ENCODE measurements around the gene PTPRO.
A peak's percentile ranks its signal among the peaks of the same experiment; 100 is the strongest.

PTPRO gene

DNA sequence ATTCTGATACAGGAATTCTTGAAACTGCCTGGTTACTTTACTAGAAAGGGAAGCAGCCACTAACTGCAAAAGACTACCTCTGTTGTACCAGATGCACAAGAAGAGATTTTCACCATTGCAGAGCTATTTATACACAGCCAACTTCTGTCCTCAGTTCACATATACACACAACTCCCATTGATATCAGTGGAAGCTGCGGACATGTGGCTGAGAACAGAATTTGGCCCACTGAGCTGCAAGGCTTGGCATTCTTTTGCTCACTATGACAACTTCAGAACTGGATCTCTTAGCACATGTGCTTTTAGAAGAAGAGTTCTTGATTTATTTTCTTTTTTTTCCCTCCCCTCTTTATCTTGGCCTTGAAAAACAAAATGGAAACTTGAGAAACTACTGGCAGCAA is 28.3 kb downstream of the PTPRO start:
- no peak overlapping the region for H3K27ac ChIP-seq
- TF ChIP-seq, protein P1, sequence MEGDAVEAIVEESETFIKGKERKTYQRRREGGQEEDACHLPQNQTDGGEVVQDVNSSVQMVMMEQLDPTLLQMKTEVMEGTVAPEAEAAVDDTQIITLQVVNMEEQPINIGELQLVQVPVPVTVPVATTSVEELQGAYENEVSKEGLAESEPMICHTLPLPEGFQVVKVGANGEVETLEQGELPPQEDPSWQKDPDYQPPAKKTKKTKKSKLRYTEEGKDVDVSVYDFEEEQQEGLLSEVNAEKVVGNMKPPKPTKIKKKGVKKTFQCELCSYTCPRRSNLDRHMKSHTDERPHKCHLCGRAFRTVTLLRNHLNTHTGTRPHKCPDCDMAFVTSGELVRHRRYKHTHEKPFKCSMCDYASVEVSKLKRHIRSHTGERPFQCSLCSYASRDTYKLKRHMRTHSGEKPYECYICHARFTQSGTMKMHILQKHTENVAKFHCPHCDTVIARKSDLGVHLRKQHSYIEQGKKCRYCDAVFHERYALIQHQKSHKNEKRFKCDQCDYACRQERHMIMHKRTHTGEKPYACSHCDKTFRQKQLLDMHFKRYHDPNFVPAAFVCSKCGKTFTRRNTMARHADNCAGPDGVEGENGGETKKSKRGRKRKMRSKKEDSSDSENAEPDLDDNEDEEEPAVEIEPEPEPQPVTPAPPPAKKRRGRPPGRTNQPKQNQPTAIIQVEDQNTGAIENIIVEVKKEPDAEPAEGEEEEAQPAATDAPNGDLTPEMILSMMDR (conservative IDR thresholded peaks at IDR 0.05) = no peak

- H3K27ac ChIP-seq = no peak overlapping the region
- TF ChIP-seq, protein P1 (conservative IDR thresholded peaks at IDR 0.05) = no peak
Observed at GRCh38 chr12:15355766-15356165, 33.5 kb downstream of the PTPRO start.

DNA sequence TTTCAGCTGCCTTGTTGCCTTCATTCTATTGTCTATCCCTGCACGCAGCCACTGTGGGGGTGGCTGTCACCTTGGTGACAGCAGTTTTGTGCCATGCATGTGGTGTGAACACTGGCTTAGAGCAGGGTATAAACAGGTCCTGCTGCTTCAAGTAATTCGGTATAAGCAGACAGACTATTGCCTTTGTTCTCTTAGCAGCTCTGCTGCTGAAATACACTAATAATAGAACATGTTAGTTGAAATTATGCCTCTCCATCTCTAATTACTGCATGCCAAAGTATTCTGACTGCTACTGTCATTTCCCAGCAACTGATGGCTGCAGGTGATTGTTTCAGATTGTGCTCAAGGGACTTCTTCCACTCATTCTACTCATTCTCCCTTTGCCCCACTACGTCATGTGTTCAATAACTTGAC is 34.6 kb downstream of the PTPRO start:
- TF ChIP-seq, protein P1 (conservative IDR thresholded peaks at IDR 0.05) = no peak
- no peak overlapping the region for H3K27ac ChIP-seq

DNA sequence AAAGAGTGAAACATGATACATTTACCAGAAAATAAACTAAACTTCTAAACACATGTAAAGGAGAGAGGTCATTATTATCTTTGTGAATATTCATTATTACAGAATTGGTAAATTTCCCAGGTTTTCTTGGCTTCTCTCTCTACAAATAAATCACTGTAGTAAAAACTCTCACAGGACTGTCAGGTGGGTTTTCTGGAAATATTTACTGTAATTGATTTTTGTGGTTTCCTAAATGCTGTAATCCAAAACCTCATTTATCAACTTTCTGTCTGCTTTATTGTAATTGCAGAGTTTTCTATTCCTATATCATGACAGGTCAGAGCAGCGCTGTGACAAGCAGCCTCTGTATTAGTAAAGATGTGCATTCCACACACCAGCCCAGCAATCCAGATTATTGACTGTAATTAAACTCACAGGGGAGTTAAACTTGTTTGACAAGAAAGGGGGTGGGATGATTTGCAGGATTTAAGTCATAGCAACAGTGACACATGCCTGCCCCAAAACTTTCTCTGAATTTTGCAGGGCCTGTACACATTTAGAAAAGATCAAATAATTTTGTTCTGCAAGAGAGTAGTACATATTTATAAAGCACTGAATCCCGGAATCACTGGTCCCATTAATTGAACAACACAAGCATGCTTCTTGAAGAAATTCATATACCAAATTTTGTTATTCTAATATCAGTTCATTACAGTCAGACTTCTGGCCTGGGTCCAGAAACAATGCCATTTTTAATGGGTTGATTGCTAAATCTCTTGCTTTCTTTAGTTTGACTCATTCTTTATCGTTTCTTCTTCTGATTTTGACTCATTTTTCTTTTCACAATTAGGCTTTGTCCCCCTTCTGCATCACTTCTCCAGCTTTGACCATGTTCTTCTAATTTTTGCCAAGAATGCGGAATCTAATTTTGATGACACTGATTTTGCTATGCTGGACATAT is 42.2 kb downstream of the PTPRO start:
- TF ChIP-seq, protein P1 (conservative IDR thresholded peaks at IDR 0.05) = no peak
- H3K27ac ChIP-seq = peak overlapping the region; percentile 21; the same call in 1 of the 2 replicates

DNA sequence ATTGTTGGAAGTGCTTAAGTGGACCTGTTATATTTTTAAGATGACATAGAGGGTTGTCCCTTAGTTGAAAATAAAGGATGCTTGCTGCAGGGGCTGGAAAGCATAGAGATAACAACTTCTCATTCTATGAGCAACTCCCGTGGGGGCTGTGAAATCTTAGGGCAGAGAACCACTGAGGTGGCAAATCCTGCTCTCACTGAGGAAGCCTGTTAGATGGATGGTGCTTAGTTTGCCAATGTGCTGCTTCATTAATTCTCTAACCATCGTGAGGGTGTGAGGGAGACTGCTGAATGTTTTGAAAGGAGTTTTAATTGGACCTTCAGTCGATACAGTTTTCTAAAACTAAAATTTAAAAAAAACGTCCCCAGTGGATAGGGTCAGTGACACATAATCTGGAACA is 46.5 kb downstream of the PTPRO start:
- TF ChIP-seq, protein P1 (conservative IDR thresholded peaks at IDR 0.05) = no peak
- H3K27ac ChIP-seq = no peak overlapping the region

GRCh38 chr12:15372352-15372751 is 50.0 kb downstream of the PTPRO start:
- no peak overlapping the region for H3K27ac ChIP-seq
- TF ChIP-seq, protein P1 (conservative IDR thresholded peaks at IDR 0.05) = no peak

DNA sequence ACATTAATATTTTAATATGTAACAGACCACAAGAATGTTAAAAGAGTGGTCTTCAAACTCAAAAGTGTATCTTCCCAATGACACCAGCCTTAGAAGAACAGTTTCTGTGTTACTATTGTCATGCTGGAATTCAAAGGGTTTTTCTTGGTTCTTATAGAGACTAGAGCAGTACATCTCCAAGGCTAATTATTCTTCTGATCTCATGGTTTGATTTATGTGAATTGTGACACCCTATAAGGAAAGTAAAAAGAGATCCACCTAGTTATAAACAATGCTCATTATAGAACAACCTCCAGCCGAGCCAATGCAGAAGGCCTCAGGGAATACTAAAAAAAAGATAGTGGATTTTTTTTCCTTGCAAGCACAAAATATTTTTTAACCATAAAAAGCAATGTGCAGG is 65.5 kb downstream of the PTPRO start:
- TF ChIP-seq, protein P1 (conservative IDR thresholded peaks at IDR 0.05) = no peak
- H3K27ac ChIP-seq = no peak overlapping the region
